Esophagus muscularis mucosa (tissue), 4 donors: ENCODE results near the gene ST3GAL5.

Experiments used
- EP300 ChIP-seq: sonication (generic); formaldehyde crosslinking; IDR thresholded peaks from one replicate; pipeline ENCODE4 v1.6.1; 2017; ENCODE audit warnings: antibody characterized with exemption
- POLR2A ChIP-seq: fragments of 450-650 bp; IDR thresholded peaks from one replicate; pipeline ENCODE4 v1.6.1; 2017; ENCODE audit warnings: antibody characterized with exemption, moderate library complexity, mild to moderate bottlenecking, low read depth
- POLR2AphosphoS5 ChIP-seq, 2 donors: sonication (generic); formaldehyde crosslinking; IDR thresholded peaks; one replicate each; pipeline ENCODE4 v1.6.1; 2017; ENCODE audit warnings: antibody characterized with exemption in 2 of 2
- TF ChIP-seq, protein P1 (sequence below), 3 experiments: fragments of 200-600 bp in 2 of 3; fragments of 450-650 bp in 1 of 3; sonication (generic) in 2 of 3; IDR thresholded peaks; one replicate each; pipeline ENCODE4 v1.5.1; 2017 to 2019; ENCODE audit warnings: antibody characterized with exemption in 3 of 3, mild to moderate bottlenecking in 2 of 3, moderate library complexity in 1 of 3

GRCh38 chr2:85936421-85937068, 47.8 kb upstream of the ST3GAL5 start:
- TF ChIP-seq, protein P1, sequence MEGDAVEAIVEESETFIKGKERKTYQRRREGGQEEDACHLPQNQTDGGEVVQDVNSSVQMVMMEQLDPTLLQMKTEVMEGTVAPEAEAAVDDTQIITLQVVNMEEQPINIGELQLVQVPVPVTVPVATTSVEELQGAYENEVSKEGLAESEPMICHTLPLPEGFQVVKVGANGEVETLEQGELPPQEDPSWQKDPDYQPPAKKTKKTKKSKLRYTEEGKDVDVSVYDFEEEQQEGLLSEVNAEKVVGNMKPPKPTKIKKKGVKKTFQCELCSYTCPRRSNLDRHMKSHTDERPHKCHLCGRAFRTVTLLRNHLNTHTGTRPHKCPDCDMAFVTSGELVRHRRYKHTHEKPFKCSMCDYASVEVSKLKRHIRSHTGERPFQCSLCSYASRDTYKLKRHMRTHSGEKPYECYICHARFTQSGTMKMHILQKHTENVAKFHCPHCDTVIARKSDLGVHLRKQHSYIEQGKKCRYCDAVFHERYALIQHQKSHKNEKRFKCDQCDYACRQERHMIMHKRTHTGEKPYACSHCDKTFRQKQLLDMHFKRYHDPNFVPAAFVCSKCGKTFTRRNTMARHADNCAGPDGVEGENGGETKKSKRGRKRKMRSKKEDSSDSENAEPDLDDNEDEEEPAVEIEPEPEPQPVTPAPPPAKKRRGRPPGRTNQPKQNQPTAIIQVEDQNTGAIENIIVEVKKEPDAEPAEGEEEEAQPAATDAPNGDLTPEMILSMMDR (IDR thresholded peaks at IDR 0.05), result no peak
- TF ChIP-seq POLR2A (no peak), POLR2AphosphoS5 (IDR thresholded peaks at IDR 0.05) (no peak), EP300 (no peak)
